HAP-1 (cell line): Measurements from ENCODE around the gene CHRNA7.

Experiments used
- DNase-seq, 2 experiments: peaks; one replicate each; pipeline ENCODE4 v3.0.0-alpha.2; 2016 to 2020; ENCODE audit warnings: low spot score in 2 of 2
- H3K27me3 ChIP-seq: fragments of 250-450 bp; sonication (Bioruptor Pico); 2 replicates; pipeline ENCODE4 v1.5.1; 2020; ENCODE audit warnings: low read depth, mild to moderate bottlenecking, moderate library complexity
- H3K36me3 ChIP-seq: fragments of 250-450 bp; sonication (Bioruptor Pico); replicated peaks from 2 replicates; pipeline ENCODE4 v1.5.1; 2020; ENCODE audit warnings: mild to moderate bottlenecking
- H3K4me1 ChIP-seq: fragments of 250-450 bp; sonication (Bioruptor Pico); 2 replicates; pipeline ENCODE4 v1.5.1; 2020; ENCODE audit warnings: mild to moderate bottlenecking
- H3K4me3 ChIP-seq: fragments of 250-450 bp; sonication (Bioruptor Pico); 2 replicates; pipeline ENCODE4 v1.5.1; 2020; ENCODE audit warnings: mild to moderate bottlenecking, moderate library complexity
- H3K9me3 ChIP-seq: fragments of 250-450 bp; sonication (Bioruptor Pico); 2 replicates; pipeline ENCODE4 v1.5.1; 2020; ENCODE audit warnings: mild to moderate bottlenecking, moderate library complexity
- in situ Hi-C: fragments of 300-500 bp; cut with MboI; formaldehyde crosslinking; loops from 3 replicates; pipeline ENCODE4 v1.14.3; 2020; ENCODE audit warnings: low sequenced_read_pairs, inconsistent platforms, mixed read lengths

The CHRNA7 gene

DNA sequence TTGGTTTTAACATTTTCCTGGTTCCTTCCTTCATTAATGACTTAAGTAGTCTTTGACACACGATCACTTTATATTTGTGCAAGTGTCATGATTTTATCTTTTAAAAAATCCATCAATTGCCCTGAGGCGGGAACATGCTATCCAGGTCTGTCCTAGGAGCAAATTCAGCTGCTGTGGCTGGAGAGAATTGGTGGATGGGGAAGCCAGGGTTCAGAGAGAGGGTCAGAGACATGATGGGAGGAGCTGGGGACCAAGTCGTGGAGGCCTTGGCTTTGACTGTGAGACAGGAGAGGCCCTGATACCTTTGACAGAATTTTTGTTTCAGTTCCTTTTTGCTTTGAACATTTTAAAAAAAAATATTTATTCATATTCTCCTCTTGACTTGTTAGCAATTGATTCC is 89.0 kb downstream of the CHRNA7 start:
- 0 out of 2 replicates have a peak, but pooled peaks cover 2% of the 10 kb centered on the region for H3K36me3 ChIP-seq
- in situ Hi-C loops: no loop called here
- no peaks in the 10 kb centered on the region for H3K4me1 ChIP-seq
- H3K27me3 ChIP-seq: no peaks in the 10 kb centered on the region
- no peaks in the 10 kb centered on the region for H3K9me3 ChIP-seq
- DNase-seq: no peak
- H3K4me3 ChIP-seq: no peak overlapping the region

DNA sequence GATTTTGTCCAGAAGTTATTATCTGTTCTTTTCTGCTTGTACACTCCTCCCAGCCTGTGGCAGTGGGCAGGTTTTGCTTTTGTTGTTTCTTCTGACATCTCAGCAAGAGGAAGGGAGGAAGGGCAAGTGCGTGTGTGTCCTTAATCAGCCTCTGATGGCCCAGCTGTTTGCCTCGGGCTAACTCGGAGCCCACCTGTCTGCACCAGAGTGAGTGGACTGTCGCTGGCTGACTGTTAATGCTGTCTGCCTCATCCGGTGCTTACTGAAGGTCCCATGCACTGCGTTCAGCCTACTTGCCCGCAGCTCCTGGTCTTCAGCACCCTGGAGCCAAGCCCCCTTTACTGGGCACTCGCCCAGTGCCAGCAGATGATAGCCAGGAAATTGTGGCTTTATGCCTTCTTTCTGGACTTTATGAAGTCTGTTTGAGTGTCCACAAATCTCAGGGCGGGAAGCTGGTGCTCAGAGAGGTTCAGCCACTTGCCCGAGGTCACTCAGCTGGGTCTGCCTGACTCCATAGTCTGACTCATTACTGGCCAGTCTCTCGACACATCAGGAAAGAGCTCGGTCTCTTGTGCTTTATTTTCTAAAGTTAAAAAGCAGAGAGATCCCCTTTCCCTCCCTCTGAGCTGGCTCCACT is 89.5 kb downstream of the CHRNA7 start:
- no peak for DNase-seq
- Histone ChIP-seq H3K36me3 (0 out of 2 replicates have a peak, but pooled peaks cover 2% of the 10 kb centered on the region), H3K4me3 (no peak overlapping the region), H3K4me1 (no peaks in the 10 kb centered on the region), H3K27me3 (no peaks in the 10 kb centered on the region), H3K9me3 (no peaks in the 10 kb centered on the region)
- in situ Hi-C loops: no loop called here

- Histone ChIP-seq H3K27me3 (no peaks in the 10 kb centered on the region), H3K4me3 (no peak overlapping the region), H3K9me3 (no peaks in the 10 kb centered on the region), H3K36me3 (0 out of 2 replicates have a peak, but pooled peaks cover 2% of the 10 kb centered on the region), H3K4me1 (no peaks in the 10 kb centered on the region)
- DNase-seq: no peak
- in situ Hi-C loops: no loop called here
Observed at GRCh38 chr15:32120577-32121383, 90.5 kb downstream of the CHRNA7 start.

DNA sequence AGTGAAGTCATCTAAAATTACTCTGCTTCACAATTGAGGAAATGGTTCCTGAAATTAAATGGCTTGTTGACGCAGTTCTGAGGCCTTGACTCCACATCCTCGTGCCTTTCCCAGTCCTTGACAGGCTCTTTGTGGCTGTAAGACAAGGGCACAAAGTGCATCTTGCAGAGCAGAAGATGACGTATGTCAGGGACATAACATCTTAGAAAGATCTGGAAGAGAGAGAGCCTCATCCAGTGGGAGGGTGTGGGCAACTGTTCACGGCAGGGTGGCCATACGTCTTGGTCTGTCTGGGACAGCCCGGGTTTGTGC is 91.0 kb downstream of the CHRNA7 start:
- Histone ChIP-seq H3K4me1 (no peaks in the 10 kb centered on the region), H3K9me3 (no peaks in the 10 kb centered on the region), H3K4me3 (no peak overlapping the region), H3K36me3 (0 out of 2 replicates have a peak, but pooled peaks cover 2% of the 10 kb centered on the region), H3K27me3 (no peaks in the 10 kb centered on the region)
- in situ Hi-C loops: no loop called here
- no peak for DNase-seq

- in situ Hi-C loops: no loop called here
- H3K27me3 ChIP-seq: no peaks in the 10 kb centered on the region
- 0 out of 2 replicates have a peak, but pooled peaks cover 2% of the 10 kb centered on the region for H3K36me3 ChIP-seq
- H3K4me1 ChIP-seq: no peaks in the 10 kb centered on the region
- H3K4me3 ChIP-seq: no peak overlapping the region
- H3K9me3 ChIP-seq: no peaks in the 10 kb centered on the region
- DNase-seq: no peak
Observed at GRCh38 chr15:32122013-32122412, 91.7 kb downstream of the CHRNA7 start.

- Histone ChIP-seq H3K4me1 (no peaks in the 10 kb centered on the region), H3K9me3 (no peaks in the 10 kb centered on the region), H3K4me3 (no peak overlapping the region), H3K27me3 (no peaks in the 10 kb centered on the region), H3K36me3 (0 out of 2 replicates have a peak, but pooled peaks cover 2% of the 10 kb centered on the region)
- DNase-seq: no peak
- in situ Hi-C loops: no loop called here
Observed at GRCh38 chr15:32123473-32123872, 93.2 kb downstream of the CHRNA7 start.

- Histone ChIP-seq H3K4me3 (no peak overlapping the region), H3K36me3 (0 out of 2 replicates have a peak, but pooled peaks cover 2% of the 10 kb centered on the region), H3K27me3 (no peaks in the 10 kb centered on the region), H3K9me3 (no peaks in the 10 kb centered on the region), H3K4me1 (no peaks in the 10 kb centered on the region)
- no peak for DNase-seq
- in situ Hi-C loops: no loop called here
Observed at GRCh38 chr15:32124726-32125125, 94.4 kb downstream of the CHRNA7 start.

DNA sequence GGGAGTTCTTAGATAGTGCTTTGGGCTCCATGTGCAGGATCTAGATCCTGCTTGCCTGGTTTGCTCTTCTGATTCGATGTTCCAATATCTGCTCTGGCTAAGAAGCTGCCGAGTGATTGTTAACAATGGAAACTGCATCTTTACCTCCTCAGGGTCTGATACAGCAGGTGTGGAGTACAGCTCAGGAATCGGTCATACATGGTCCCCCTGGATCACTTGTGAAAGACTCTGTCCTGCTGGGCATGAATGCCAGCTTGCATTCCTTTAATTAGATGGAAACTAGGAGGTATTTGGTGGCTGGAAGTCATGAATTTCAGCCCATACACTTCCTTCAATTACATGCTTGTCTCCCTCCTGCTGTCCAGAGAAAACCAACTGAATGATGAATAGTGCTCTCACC is 95.3 kb downstream of the CHRNA7 start:
- Histone ChIP-seq H3K4me3 (no peak overlapping the region), H3K4me1 (no peaks in the 10 kb centered on the region), H3K9me3 (no peaks in the 10 kb centered on the region), H3K27me3 (no peaks in the 10 kb centered on the region), H3K36me3 (0 out of 2 replicates have a peak, but pooled peaks cover 2% of the 10 kb centered on the region)
- in situ Hi-C loops: no loop called here
- no peak for DNase-seq

GRCh38 chr15:32129815-32130214 is 99.5 kb downstream of the CHRNA7 start:
- no peak for DNase-seq
- H3K9me3 ChIP-seq: no peaks in the 10 kb centered on the region
- in situ Hi-C loops: no loop called here
- H3K4me3 ChIP-seq: no peak overlapping the region
- no peaks in the 10 kb centered on the region for H3K27me3 ChIP-seq
- no peaks in the 10 kb centered on the region for H3K4me1 ChIP-seq
- H3K36me3 ChIP-seq: no peaks in the 10 kb centered on the region

DNA sequence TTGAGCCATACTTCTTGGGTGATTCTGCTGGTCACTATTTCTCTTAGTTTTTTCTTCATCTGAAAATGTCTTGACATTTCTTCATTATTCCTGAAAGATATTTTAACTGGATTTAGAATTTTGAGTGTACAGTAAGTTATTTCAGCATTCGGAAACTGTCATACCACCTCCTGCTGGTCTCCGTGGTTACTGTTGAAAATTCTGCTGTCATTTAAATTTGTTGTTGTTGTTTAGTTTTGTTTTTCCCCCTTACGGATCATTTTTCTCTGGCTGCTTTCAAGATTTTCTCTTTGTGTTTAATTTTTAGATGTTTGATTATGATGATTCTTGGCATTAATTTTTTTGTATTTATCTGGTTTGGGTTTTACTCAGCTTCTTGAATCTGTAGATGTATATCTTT is 100.5 kb downstream of the CHRNA7 start:
- DNase-seq: no peak
- Histone ChIP-seq H3K4me1 (no peaks in the 10 kb centered on the region), H3K4me3 (no peak overlapping the region), H3K27me3 (no peaks in the 10 kb centered on the region), H3K9me3 (no peaks in the 10 kb centered on the region), H3K36me3 (no peaks in the 10 kb centered on the region)
- in situ Hi-C loops: no loop called here

DNA sequence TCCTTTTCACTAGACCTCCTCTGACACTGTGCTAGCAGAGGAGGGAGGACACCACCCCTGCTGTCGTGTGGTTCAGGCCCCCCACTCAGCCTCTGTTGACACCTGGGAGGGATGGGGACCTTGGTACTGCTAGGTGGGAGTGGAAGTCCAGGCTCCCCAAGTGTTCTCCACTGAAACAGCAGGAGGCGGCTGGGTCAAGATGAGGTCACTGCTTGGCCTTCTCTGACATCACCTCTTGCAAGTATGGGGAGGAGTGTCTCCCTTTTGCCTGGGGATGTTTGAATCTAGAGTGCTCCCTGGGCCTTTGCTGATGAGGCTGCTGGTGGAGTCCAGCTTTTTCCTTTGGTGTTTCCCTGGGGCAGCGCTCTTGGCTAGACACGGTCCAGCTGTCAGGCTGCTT is 101.5 kb downstream of the CHRNA7 start:
- in situ Hi-C loops: no loop called here
- Histone ChIP-seq H3K9me3 (no peaks in the 10 kb centered on the region), H3K36me3 (no peaks in the 10 kb centered on the region), H3K27me3 (no peaks in the 10 kb centered on the region), H3K4me3 (no peak overlapping the region), H3K4me1 (no peaks in the 10 kb centered on the region)
- no peak for DNase-seq

GRCh38 chr15:32132859-32133258 is 102.5 kb downstream of the CHRNA7 start:
- H3K4me1 ChIP-seq: no peaks in the 10 kb centered on the region
- no peaks in the 10 kb centered on the region for H3K27me3 ChIP-seq
- no peaks in the 10 kb centered on the region for H3K36me3 ChIP-seq
- no peaks in the 10 kb centered on the region for H3K9me3 ChIP-seq
- DNase-seq: no peak
- in situ Hi-C loops: no loop called here
- H3K4me3 ChIP-seq: no peak overlapping the region

DNA sequence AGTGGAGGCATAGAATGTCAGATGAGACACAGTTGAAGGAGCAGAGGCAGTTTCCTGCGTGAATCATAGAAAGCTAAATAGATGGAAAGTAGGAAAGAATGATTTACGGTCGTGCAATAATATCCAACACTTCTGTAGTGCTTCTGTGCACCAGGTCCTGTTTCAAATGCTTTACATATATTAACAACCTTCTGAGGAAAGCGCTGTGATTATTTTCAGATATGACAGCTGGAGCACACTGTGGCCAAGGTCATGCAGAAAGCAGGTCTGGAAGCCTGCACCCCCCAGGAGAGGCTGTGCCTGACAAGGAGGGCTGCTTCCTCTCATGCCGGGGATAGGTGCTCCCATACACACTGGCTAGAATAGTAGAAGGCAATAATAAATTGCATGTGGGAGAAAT is 104.5 kb downstream of the CHRNA7 start:
- Histone ChIP-seq H3K9me3 (no peaks in the 10 kb centered on the region), H3K4me1 (no peaks in the 10 kb centered on the region), H3K4me3 (no peak overlapping the region), H3K36me3 (no peaks in the 10 kb centered on the region), H3K27me3 (no peaks in the 10 kb centered on the region)
- DNase-seq: no peak
- in situ Hi-C loops: no loop called here

DNA sequence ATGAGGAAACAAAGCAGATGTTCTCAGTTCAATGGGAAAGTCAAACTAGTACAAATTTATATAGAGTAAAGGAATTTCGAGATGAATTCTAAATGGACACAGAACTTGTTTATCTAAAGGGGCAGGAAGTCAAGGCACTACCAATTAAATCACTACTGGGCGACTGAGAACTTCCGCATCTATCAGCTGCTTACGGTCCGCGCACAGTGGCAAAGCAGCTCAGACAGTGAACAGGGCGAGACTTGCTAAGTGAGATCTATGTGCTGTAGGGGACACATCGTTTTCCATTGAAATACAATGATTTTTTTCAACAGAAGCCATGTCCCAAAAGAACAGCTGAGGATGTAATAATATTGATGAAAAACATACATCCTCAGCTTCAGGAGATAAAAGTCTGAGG is 105.0 kb downstream of the CHRNA7 start:
- no peak for DNase-seq
- no peak overlapping the region for H3K4me3 ChIP-seq
- no peaks in the 10 kb centered on the region for H3K27me3 ChIP-seq
- no peaks in the 10 kb centered on the region for H3K4me1 ChIP-seq
- in situ Hi-C loops: no loop called here
- H3K9me3 ChIP-seq: no peaks in the 10 kb centered on the region
- H3K36me3 ChIP-seq: no peaks in the 10 kb centered on the region
